ENCODE measurements around the gene HRG. TPM values are rescaled to one million over a fixed set of nuclear protein-coding genes. Genes with fewer than 3 reads are reported as not detected.

HRG gene, protein sequence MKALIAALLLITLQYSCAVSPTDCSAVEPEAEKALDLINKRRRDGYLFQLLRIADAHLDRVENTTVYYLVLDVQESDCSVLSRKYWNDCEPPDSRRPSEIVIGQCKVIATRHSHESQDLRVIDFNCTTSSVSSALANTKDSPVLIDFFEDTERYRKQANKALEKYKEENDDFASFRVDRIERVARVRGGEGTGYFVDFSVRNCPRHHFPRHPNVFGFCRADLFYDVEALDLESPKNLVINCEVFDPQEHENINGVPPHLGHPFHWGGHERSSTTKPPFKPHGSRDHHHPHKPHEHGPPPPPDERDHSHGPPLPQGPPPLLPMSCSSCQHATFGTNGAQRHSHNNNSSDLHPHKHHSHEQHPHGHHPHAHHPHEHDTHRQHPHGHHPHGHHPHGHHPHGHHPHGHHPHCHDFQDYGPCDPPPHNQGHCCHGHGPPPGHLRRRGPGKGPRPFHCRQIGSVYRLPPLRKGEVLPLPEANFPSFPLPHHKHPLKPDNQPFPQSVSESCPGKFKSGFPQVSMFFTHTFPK
- total RNA-seq (2014; rRNA removed; shearing (Covaris generic)): not detected in 2 replicates
- polyA plus RNA-seq (2016; fragmentation: Nextera tagmentation; extraction: Ambion mirVana): not detected in 2 replicates
- long read RNA-seq: 0 reads

DNA sequence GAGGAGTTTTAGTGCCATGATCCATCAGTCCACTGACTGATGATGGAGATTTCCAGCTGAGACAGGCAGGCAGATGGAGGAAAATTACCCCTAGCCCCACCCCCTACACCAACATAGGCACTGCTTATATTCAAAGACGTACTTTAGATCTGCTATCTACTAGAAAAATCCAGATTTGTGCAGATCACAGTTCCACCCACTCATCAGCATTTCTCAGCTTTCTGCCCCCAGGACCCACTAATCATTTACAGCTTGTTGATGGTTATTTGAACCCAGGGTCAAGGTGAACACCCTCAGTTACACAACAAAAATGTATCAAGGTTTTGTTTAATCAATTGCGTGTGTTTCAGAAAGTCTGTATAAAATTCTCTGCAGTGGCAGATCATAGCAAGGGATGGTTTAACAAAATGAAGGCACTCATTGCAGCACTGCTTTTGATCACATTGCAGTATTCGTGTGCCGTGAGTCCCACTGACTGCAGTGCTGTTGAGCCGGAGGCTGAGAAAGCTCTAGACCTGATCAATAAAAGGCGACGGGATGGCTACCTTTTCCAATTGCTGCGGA lies at the start of gene HRG:
Gene HRG, plus strand, starts transcription at position 390 of the 564 bp plus-strand sequence. Its CDS starts 18 bp downstream, at position 408.
- H3K79me2 ChIP-seq (replicated peaks; ENCODE audit: insufficient read depth): no peaks in the 10 kb centered on the region
- no peaks in the 10 kb centered on the region for H4K20me1 ChIP-seq (replicated peaks; ENCODE audit: insufficient read depth)
- H3K9me3 Mint-ChIP-seq: no peaks in the 10 kb centered on the region; the same call in 2 of the 3 replicates
- peaks cover 42% of the 10 kb centered on the region for H3K4me1 ChIP-seq (ENCODE audit: insufficient read depth)
- H3K27ac Mint-ChIP-seq: no peak within 1 kb of the TSS
- no peaks in the 10 kb centered on the region for H3K36me3 ChIP-seq (ENCODE audit: insufficient read depth)
- H3K27me3 Mint-ChIP-seq (ENCODE audit: insufficient read depth, low read depth, poor library complexity): peaks cover 7% of the 10 kb centered on the region
- H3K9me2 ChIP-seq (ENCODE audit: insufficient read depth): peaks cover 13% of the 10 kb centered on the region
- no peaks in the 10 kb centered on the region for H3K27me3 ChIP-seq (ENCODE audit: insufficient read depth)
- ATAC-seq (no peak), DNase-seq (ENCODE audit: low spot score) (no peak)
- H3K4me2 ChIP-seq: peak within 1 kb of the TSS; percentile 35
- peaks cover 50% of the 10 kb centered on the region for H3K4me1 Mint-ChIP-seq
- no peak within 1 kb of the TSS for H3K4me3 Mint-ChIP-seq
- no peaks in the 10 kb centered on the region; the same call in 2 of the 3 replicates for H3K36me3 Mint-ChIP-seq (ENCODE audit: low read depth)
- no peak within 1 kb of the TSS for H3K4me3 ChIP-seq
- peak within 1 kb of the TSS; percentile 93 for H3K27ac ChIP-seq (ENCODE audit: low read depth)
- no peaks in the 10 kb centered on the region for H3F3A ChIP-seq (replicated peaks; ENCODE audit: low read depth)
- peak within 1 kb of the TSS; percentile 67 for H2AFZ ChIP-seq
- TF ChIP-seq, protein P1, sequence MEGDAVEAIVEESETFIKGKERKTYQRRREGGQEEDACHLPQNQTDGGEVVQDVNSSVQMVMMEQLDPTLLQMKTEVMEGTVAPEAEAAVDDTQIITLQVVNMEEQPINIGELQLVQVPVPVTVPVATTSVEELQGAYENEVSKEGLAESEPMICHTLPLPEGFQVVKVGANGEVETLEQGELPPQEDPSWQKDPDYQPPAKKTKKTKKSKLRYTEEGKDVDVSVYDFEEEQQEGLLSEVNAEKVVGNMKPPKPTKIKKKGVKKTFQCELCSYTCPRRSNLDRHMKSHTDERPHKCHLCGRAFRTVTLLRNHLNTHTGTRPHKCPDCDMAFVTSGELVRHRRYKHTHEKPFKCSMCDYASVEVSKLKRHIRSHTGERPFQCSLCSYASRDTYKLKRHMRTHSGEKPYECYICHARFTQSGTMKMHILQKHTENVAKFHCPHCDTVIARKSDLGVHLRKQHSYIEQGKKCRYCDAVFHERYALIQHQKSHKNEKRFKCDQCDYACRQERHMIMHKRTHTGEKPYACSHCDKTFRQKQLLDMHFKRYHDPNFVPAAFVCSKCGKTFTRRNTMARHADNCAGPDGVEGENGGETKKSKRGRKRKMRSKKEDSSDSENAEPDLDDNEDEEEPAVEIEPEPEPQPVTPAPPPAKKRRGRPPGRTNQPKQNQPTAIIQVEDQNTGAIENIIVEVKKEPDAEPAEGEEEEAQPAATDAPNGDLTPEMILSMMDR (conservative IDR thresholded peaks at IDR 0.05; ENCODE audit: low read depth in 2 of 2): no peak
- no peak for TF ChIP-seq NANOG (IDR thresholded peaks at IDR 0.05; ENCODE audit: borderline replicate concordance)
- TF ChIP-seq, protein P2, sequence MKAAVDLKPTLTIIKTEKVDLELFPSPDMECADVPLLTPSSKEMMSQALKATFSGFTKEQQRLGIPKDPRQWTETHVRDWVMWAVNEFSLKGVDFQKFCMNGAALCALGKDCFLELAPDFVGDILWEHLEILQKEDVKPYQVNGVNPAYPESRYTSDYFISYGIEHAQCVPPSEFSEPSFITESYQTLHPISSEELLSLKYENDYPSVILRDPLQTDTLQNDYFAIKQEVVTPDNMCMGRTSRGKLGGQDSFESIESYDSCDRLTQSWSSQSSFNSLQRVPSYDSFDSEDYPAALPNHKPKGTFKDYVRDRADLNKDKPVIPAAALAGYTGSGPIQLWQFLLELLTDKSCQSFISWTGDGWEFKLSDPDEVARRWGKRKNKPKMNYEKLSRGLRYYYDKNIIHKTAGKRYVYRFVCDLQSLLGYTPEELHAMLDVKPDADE (IDR thresholded peaks at IDR 0.05): no peak
- TF ChIP-seq ZNF331 (CRISPR knock-in tag; IDR thresholded peaks at IDR 0.05; ENCODE audit: low read depth): no peak
- TF ChIP-seq POLR2AphosphoS5 (IDR thresholded peaks at IDR 0.05; ENCODE audit: low read depth): no peak
- TF ChIP-seq ZNF114 (CRISPR knock-in tag; IDR thresholded peaks at IDR 0.05): no peak
- no peak for TF ChIP-seq EZH2 (IDR thresholded peaks at IDR 0.05; ENCODE audit: low read depth, unreplicated experiment)
- no peak for TF ChIP-seq STAT1 (IDR thresholded peaks at IDR 0.05; ENCODE audit: unreplicated experiment)
- TF ChIP-seq, protein P3, sequence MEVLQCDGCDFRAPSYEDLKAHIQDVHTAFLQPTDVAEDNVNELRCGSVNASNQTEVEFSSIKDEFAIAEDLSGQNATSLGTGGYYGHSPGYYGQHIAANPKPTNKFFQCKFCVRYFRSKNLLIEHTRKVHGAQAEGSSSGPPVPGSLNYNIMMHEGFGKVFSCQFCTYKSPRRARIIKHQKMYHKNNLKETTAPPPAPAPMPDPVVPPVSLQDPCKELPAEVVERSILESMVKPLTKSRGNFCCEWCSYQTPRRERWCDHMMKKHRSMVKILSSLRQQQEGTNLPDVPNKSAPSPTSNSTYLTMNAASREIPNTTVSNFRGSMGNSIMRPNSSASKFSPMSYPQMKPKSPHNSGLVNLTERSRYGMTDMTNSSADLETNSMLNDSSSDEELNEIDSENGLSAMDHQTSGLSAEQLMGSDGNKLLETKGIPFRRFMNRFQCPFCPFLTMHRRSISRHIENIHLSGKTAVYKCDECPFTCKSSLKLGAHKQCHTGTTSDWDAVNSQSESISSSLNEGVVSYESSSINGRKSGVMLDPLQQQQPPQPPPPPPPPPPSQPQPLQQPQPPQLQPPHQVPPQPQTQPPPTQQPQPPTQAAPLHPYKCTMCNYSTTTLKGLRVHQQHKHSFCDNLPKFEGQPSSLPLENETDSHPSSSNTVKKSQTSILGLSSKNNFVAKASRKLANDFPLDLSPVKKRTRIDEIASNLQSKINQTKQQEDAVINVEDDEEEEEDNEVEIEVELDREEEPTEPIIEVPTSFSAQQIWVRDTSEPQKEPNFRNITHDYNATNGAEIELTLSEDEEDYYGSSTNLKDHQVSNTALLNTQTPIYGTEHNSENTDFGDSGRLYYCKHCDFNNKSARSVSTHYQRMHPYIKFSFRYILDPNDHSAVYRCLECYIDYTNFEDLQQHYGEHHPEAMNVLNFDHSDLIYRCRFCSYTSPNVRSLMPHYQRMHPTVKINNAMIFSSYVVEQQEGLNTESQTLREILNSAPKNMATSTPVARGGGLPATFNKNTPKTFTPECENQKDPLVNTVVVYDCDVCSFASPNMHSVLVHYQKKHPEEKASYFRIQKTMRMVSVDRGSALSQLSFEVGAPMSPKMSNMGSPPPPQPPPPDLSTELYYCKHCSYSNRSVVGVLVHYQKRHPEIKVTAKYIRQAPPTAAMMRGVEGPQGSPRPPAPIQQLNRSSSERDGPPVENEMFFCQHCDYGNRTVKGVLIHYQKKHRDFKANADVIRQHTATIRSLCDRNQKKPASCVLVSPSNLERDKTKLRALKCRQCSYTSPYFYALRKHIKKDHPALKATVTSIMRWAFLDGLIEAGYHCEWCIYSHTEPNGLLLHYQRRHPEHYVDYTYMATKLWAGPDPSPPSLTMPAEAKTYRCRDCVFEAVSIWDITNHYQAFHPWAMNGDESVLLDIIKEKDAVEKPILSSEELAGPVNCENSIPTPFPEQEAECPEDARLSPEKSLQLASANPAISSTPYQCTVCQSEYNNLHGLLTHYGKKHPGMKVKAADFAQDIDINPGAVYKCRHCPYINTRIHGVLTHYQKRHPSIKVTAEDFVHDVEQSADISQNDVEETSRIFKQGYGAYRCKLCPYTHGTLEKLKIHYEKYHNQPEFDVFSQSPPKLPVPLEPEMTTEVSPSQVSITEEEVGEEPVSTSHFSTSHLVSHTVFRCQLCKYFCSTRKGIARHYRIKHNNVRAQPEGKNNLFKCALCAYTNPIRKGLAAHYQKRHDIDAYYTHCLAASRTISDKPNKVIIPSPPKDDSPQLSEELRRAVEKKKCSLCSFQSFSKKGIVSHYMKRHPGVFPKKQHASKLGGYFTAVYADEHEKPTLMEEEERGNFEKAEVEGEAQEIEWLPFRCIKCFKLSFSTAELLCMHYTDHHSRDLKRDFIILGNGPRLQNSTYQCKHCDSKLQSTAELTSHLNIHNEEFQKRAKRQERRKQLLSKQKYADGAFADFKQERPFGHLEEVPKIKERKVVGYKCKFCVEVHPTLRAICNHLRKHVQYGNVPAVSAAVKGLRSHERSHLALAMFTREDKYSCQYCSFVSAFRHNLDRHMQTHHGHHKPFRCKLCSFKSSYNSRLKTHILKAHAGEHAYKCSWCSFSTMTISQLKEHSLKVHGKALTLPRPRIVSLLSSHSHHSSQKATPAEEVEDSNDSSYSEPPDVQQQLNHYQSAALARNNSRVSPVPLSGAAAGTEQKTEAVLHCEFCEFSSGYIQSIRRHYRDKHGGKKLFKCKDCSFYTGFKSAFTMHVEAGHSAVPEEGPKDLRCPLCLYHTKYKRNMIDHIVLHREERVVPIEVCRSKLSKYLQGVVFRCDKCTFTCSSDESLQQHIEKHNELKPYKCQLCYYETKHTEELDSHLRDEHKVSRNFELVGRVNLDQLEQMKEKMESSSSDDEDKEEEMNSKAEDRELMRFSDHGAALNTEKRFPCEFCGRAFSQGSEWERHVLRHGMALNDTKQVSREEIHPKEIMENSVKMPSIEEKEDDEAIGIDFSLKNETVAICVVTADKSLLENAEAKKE (CRISPR knock-in tag; IDR thresholded peaks at IDR 0.05): no peak
- no peak for TF ChIP-seq EZH2phosphoT487 (IDR thresholded peaks at IDR 0.05; ENCODE audit: unreplicated experiment)
- TF ChIP-seq JUNB (IDR thresholded peaks at IDR 0.05; ENCODE audit: unreplicated experiment): no peak
- TF ChIP-seq, protein P4, sequence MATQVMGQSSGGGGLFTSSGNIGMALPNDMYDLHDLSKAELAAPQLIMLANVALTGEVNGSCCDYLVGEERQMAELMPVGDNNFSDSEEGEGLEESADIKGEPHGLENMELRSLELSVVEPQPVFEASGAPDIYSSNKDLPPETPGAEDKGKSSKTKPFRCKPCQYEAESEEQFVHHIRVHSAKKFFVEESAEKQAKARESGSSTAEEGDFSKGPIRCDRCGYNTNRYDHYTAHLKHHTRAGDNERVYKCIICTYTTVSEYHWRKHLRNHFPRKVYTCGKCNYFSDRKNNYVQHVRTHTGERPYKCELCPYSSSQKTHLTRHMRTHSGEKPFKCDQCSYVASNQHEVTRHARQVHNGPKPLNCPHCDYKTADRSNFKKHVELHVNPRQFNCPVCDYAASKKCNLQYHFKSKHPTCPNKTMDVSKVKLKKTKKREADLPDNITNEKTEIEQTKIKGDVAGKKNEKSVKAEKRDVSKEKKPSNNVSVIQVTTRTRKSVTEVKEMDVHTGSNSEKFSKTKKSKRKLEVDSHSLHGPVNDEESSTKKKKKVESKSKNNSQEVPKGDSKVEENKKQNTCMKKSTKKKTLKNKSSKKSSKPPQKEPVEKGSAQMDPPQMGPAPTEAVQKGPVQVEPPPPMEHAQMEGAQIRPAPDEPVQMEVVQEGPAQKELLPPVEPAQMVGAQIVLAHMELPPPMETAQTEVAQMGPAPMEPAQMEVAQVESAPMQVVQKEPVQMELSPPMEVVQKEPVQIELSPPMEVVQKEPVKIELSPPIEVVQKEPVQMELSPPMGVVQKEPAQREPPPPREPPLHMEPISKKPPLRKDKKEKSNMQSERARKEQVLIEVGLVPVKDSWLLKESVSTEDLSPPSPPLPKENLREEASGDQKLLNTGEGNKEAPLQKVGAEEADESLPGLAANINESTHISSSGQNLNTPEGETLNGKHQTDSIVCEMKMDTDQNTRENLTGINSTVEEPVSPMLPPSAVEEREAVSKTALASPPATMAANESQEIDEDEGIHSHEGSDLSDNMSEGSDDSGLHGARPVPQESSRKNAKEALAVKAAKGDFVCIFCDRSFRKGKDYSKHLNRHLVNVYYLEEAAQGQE (IDR thresholded peaks at IDR 0.05; ENCODE audit: unreplicated experiment): no peak

Data from GM23338 (cell line).